Dedifferentiated amniotic fluid mesenchymal stem cell (primary cell): ENCODE results near the gene NCKAP5L.
A peak's percentile ranks its signal among the peaks of the same experiment; 100 is the strongest.
"Not testable (repeated sequence)": the region's sequence is repeated elsewhere in the genome, so short reads cannot be mapped to it uniquely, and the experiment has no call there.

ENCODE experiments used
- DNase-seq: peaks from one replicate; pipeline ENCODE4 v3.0.0-alpha.2; 2016; ENCODE audit errors: extremely low spot score

Gene NCKAP5L

GRCh38 chr12:49777800-49778748 is 50.1 kb downstream of the NCKAP5L start:
- no peak for DNase-seq

- DNase-seq = no peak
Measured at GRCh38 chr12:49777341-49777740, 50.9 kb downstream of the NCKAP5L start.

GRCh38 chr12:49776858-49777257 is 51.4 kb downstream of the NCKAP5L start:
- DNase-seq = no peak

DNA sequence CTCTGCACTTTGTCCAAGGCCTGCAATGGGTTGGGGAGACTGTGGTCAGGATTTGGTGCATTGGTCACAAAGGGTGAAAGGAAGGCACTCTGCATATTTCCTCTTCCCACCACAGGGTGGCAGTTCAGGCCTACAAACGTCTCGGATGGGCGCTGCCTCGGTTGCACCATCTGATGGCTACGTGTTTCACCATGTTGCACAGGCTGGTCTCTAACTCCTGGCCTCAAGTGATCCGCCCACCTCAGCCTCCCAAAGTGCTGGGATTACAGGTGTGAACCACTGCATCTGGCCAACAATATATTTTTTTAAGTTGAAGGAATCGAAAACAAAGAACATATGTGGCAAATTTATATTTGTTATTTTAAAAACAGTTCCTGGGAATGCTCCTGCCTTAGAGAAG is 51.8 kb downstream of the NCKAP5L start:
- peak; percentile 89 for DNase-seq

GRCh38 chr12:49773102-49773501 is 55.1 kb downstream of the NCKAP5L start:
- DNase-seq = not testable (repeated sequence)

DNA sequence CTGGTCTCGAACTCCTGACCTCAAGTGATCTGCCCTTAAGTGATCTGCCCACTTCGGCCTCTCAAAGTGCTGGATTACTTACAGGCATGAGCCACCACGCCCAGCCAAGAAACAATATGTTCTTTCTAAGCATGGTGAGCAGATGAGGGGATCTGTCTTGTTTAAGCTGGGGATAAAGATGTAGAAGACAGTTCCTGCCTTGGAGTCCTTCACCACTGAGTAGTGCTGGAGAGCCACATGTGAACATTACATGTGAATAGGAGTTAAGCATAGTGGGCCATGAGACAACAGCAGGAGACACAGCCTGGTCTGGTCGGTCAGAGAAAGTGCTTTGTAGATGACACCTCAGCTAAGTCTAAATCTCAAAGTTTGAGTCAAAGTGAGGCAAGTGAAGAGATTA is 60.9 kb downstream of the NCKAP5L start:
- no peak for DNase-seq

DNA sequence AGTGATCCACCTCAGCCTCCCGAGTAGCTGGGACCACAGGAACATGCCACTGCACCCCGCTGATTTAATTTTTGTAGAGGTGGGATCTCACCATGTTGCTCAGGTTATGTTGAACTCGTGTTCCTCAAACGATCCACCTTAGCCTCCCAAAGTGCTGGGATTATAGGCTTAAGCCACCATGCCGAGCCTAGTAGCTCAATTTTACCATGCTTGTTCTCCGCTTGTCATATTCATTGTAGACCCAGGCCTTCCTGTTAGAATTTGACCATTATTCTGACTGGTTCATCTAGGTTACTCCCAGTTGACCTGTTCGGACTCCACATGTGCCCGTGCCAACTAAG is 62.1 kb downstream of the NCKAP5L start:
- DNase-seq = no peak

DNA sequence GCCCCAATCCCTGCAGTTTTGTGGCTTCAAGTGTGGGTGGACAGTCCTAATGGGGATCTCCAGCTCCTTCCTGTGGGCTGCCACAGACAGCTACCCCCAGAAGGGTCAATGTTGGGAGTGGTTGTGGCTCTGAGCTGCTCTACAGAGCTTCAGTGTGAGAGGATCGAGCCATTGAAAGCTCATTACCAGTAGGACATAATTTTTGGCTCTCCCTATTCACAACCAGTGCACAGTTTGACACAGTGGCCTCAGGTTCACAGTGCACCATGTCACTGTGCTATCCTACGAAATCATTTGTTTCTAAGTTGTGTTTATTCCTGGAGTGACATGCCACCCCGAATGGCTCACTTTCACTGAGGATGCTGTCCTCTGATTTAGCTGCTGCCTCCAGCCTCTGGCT is 64.1 kb downstream of the NCKAP5L start:
- DNase-seq = no peak

- peak; percentile 33 for DNase-seq
Measured at GRCh38 chr12:49763006-49763591, 65.1 kb downstream of the NCKAP5L start.

DNA sequence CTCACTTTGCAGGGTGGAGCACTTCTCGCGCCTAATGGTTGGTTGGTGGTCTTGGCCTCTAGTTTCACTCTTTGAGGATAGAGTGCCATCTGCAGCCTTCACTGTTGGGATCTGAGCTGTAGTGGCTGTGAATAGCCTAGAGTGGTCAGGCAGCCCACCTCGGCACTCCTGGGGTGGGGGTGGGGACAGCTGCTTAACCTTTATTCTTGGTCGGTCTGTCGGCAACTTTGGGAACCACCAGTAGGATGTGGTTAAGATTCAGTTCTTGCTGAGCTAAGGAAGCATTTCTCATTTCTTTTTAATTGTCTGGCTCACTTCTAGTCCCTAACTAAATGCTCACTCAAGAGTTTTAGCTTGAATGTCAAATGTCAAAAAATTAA is 65.8 kb downstream of the NCKAP5L start:
- no peak for DNase-seq

DNA sequence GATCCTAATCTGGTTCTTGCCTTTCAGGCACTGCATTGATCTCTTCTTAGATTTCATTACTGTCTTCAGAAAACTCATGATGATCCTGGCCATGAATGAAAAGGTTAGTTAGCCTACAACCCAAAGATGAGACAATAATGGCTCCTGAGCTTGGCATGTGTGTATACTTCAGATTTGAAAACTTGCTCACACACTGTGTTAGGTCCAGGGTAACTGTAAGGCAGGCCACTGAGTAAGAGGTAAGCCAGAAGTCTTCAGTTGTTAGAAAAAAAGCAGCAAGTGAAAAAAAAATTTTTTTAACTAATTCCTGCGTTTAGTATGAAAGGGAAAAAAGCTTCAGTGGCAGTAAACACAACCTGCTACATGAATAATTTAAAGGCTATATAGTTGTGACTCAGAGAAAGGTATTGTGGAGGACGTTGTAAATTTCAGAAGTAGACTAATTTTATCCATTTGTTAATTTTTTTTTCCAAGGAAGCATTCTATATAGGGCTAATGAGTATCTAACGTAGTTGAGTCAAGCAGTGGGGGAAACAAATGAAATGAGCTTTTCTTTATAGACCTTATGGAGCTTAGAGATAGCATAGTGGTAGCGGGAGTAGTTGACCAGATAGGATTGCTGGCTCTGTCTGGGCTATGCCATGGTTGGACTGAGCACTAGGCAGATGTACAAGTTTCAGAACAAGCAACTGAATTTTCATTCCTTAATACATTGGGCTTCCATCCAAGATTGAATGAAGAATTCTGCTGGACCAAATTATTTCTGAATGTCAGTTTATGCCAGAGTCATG is 66.3 kb downstream of the NCKAP5L start:
- no peak for DNase-seq

- no peak for DNase-seq
Measured at GRCh38 chr12:49750996-49751393, 77.2 kb downstream of the NCKAP5L start.

GRCh38 chr12:49750027-49750995 is 77.9 kb downstream of the NCKAP5L start:
- DNase-seq = peak; percentile 47

DNA sequence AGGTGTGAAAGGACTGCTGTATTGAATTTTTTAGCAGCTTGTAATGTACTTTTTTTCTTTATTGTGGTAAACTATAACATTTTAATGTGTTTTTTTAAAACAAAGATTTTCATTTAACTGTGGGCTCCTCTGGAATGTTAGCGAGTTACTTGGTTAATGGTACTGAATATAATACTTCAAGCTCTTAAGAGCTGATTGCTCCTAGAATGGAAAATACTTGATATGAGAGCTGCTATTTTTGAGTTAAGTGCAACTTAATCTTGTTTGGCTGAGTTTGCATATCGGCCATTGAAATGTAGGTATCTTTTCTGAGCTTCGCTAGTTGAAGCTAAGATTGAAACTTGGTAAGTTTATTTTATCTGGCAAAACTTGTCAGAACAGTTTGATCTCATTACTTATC is 79.4 kb downstream of the NCKAP5L start:
- no peak for DNase-seq

DNA sequence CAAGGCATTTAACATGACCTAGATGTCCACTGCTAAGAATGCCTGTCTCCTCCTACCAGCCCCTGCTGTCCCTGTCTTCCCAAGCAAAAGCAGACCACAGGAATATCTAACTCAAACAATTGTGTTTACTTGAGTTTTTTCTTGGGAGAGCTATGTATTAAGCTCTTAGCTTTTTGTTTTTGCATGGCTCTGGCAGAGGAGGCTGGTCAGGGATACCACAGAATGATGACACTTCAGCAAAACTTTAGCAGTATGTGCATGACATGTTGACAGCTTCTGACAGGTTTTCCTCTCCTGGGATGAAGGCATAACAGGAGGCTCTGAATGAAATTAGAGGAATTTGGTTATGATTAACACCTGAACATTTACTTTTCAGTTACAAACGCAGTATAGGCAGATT is 79.9 kb downstream of the NCKAP5L start:
- no peak for DNase-seq

GRCh38 chr12:49744363-49744885 is 83.8 kb downstream of the NCKAP5L start:
- no peak for DNase-seq

DNA sequence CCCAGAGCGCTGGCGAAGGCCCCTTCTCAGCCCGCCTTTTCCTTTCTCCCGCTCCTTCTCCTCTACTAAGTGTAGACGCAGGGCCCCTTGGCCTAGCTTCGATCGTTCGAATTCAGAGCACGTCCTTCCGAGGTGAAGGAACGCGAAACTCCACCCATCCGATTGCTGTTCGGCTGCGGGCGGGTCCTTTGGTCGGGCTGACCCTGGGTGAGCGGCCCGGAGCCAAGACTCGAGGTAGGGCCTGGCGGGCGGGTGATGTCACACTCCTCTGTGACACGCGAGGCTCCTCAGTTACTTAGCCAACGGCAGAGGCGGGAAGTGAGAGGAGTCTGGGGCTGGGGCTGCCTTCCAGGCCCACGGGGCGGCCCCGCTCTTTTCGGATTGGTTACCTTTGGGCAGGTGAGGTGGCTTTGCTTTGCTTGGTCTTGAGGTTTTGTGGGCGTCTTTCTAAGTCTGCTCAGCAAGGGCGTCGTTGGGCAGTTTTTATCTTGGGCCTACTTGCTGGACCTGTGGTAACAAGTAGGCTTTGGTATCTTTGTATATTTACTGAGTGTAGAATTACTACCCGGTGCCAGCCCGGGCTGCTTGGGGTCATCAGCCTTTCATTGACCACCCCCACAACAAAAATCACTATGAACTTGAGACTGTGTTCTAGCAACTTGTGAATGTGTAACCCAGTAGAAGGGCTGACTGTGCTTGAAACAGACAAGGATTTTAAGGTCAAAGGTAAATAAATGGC is 86.2 kb downstream of the NCKAP5L start:
- DNase-seq = peak; percentile 72
